D341Med (cell line): Measurements from ENCODE around the gene PNO1.

Source experiments
- DNase-seq: peaks from one replicate; pipeline ENCODE4 v3.0.0; 2012; ENCODE audit warnings: low spot score

PNO1 gene

DNA sequence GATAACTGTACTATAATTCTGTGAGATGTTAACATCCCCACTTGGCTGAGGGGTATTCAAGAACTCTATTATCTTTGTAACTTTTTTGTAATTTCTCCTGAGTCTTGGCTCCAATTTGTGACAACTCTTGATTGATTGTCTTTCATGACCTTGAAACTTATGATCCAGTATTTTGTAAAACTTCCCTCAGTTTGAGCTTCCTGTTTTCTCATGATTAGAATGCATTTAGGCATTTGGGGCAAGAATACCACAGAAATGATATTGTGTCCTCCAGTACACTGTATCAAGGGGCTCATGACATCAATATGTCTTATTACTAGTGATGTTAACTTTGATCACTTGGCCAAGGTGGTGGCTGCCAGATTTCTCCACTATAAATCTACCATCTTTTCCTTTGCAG, 37.4 kb downstream of the PNO1 start:
- no peak for DNase-seq

DNA sequence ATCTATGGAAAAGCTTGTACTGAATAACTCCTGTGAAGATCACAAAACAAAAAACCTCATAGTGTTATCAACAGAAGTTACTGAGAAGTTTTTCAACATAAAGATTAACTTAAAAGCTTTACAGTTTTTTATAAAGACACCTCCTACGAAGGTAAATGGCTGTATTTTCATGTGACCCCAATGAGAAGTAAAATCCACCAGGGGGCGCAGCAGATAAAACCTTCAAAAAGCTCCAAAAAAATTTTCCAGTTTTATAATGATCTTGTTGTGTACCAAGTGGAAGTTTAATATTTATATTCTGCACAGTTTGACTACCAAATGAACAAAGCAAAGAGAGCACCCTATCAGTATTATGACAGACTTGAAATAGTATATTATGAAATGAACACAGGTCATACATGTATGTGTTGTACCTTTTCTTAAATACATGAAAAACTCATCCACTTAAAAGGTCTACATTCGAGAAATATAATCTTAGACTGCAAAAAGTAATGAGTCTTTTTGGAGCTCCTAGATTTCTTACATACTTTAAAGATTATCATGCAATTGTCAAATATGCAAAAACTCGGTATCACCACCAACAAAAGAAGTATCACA, 38.5 kb downstream of the PNO1 start:
- DNase-seq: peak; percentile 26

DNA sequence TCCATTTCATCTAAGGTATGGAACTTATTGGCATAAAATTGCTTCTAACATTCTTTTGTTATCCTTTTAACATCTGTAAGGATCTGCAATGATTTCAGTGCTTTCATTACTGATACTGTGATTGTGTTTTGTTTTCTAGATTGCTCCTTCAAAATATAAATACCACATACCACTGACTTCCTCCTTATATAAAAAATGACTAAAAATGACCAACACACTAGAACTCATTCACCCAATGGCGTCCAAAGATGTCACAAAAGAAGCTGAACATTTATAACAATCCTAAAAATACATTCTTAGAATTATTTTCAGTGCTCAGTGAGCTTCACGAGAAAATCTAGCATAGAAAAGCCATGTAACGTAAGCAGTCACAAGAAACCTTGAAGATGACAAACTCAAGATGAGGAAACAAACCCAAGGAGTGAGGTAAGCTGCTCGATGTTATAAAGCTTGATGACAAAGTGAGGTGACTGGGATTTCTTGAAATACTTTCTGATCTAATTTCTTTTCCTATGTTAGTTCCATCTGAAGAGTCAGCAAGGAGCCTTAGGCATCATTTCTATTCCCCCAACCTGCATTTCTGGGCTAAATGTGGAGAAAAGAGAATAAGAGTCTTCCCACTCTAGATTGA, 42.6 kb downstream of the PNO1 start:
- DNase-seq: no peak

DNA sequence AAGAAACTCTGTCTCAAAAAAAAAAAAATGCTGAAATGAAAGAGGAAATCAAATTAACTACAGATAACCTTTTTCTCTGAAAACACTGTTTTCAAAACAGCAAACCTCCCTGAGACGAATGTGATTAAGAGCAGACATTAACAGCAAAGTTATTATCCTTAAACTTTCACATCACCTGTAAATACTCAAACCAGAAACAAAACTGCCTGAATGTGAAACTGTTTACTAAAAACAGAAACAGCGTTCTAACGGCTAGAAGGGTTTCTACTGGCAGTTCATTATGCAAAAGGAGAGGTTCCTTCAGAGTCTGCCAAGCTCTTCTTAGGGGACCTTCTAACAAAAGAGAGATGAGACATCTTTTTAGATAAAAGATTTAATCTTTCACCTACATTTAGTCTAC, 45.9 kb downstream of the PNO1 start:
- DNase-seq: no peak

DNA sequence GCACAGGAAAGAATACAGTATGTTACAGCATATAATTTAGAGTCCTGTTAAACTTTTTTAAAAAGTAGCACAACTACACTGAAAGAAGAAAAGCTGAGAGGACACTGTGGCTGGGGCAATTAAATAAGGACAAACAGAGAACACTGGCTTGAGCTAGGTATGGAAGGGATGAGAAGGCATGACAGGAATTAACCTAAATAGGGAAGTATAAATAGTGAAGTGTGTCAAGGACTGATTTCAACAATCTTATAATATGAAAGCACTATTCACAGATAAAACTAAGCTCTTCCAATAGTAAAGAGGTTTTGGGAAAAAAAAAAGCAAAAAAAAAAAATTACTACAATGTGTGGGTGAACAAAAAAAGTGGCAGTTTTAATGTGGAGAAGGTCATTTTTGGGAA, 49.1 kb downstream of the PNO1 start:
- no peak for DNase-seq

- no peak for DNase-seq
Measured at GRCh38 chr2:68214381-68214780, 56.7 kb downstream of the PNO1 start.

DNA sequence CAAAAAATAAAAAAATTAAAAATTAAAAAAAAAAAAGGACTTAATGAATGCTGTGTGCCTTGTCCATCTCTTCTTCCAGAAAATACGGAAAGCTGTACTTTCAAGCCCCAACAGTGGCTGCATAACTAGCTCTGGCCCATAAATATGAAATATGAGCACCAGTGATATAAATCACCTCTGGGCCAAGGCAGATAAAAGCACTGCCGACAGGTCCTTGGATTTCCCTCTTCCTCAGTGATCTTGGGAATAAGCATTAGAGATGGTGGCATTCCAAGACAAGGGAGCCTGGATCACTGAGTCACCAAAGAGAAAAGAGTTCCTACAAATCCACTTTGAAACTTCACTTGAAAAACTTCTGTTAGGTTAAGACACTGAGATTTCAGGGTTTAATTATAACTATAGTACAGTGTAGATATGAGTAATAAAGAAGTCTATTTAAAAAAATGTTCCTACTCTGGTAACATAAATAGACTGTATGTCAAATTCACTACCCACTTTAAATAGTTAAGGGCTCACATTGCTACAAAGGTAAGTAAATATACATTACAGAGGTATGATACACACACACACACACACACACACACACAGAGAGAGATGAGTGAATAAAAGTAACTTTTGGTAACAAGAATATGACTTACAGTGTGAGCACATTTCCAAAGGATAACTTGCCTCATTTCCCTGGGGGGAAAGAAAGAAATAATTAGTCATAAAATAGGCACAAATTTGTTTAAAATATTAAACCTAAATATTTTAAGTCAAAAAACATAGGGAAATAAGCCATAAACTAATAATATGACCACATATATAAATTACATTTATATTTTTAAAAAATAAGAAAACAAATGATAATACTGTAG, 59.0 kb downstream of the PNO1 start:
- DNase-seq: no peak

DNA sequence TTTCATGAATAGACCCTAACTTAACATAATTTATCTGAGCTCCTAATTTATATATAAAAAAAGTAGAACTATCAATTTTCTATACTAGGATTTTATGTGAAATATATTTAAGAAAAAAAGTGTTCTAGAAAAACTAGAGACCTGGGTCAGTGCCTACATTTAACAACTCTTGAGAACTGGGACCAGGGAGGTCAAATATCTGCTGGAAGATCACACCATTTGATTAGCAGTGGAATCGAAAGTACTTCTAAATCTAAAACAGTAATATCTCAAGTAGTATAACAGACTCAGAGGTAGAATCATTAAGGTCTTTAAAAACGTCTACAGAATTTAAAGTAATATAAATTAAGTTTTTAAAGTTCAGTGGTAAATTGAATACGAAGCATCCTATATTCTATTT, 60.0 kb downstream of the PNO1 start:
- DNase-seq: no peak

DNA sequence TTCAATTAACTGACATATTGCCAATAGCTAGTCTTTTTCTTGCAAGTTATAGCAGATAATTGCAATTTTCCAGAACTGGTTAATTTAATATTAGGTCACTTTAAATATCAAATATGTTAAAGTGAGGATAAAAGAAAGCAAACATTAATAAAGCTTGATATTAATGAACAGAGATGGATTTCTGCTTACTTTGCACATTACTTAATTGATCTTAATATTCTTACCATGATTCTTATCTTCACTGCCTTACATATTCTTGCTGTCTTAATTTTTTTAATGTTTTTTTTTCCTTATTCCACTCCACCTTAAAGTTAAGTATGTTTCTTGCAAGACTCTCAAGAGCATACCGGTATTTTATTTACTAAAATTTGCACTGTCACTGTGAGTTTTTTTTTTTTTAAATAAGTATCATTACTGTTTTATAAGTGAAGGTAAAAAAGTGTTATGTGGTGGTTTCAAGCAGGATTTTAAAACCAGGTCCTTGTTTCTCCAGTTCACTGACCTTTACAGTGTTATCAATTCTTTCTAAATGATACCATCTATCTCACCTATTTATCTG, 60.7 kb downstream of the PNO1 start:
- DNase-seq: no peak

DNA sequence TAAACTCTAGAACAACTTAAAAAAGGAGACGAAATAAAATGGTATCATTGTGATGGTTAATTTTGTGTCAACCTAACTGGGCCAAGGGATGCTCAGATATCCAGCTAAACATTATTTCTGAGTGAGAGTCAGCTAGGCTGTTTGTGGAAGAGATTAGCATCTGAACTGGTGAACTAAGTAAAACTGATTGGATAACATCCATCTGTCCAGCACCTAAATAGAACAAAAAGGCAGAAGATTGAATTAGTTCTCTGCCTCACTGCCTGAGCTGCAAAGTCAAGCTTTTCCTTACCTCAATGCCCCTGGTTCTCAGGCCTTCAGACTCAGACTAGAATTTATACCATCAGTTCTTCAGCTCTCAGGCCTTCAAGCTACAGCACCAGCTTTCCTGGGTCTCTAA, 64.6 kb downstream of the PNO1 start:
- no peak for DNase-seq

DNA sequence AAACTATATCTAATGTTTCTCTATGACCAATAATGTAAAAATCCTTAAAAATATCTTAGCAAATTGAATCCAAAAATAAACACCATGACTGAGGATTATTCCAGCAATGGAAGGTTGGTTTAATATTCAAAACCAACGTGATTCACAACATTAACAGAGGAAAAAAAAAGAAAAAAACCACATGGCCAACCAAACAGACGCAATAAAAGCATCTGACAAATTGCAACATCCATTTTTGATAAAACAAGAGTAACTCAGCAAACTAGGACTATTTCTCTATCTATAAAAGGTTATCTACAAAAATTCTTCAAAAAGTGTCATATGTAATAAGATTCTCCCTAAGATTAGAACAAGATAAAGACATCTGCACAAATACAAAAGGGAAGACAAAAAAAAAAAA, 65.7 kb downstream of the PNO1 start:
- no peak for DNase-seq

- peak; percentile 55 for DNase-seq
Measured at GRCh38 chr2:68225119-68225632, 67.5 kb downstream of the PNO1 start.
